Measurements from ENCODE around the gene CFAP65. TPM values are rescaled to one million over a fixed set of nuclear protein-coding genes. Genes with fewer than 3 reads are reported as not detected.

Gene CFAP65
- total and polyA plus RNA-seq, 9 of the 15 experiments (the other 6 are each of a cell fraction or from before 2014, with no cell fraction given) = not detected

- Histone ChIP-seq H3K36me3 (ENCODE audit: control insufficient read depth, insufficient read depth, low read length) (no peaks in the 10 kb centered on the region), H3K4me3 (no peak overlapping the region), H3K9me1 (ENCODE audit: control insufficient read depth, insufficient read depth, low read length) (no peaks in the 10 kb centered on the region), H3K9me3 (replicated peaks; ENCODE audit: control insufficient read depth, insufficient read depth, low read depth, low read length) (no peaks in the 10 kb centered on the region), H3K4me1 (replicated peaks in 1 of 2; ENCODE audit: control insufficient read depth in 2 of 2, insufficient read depth in 2 of 2, low read length in 2 of 2) (peaks cover 2 to 24% of the 10 kb centered on the region in 2 experiments; a peak in 3 of 5 replicates), H2AFZ (ENCODE audit: low read depth, low read length) (no peak overlapping the region), H3K79me2 (ENCODE audit: control insufficient read depth, insufficient read depth, low read length) (no peaks in the 10 kb centered on the region), H3K9ac (ENCODE audit: insufficient read depth in 1 of 2, low read depth in 2 of 2, low read length in 2 of 2) (peak overlapping the region in 1 of 2 experiments; percentile 26; a peak in 1 of 4 replicates), H3K27ac (ENCODE audit: extremely low read depth, low read depth, low read length) (no peak overlapping the region), H3K4me2 (ENCODE audit: insufficient read depth, low read length) (no peak overlapping the region), H4K20me1 (replicated peaks; ENCODE audit: control insufficient read depth, insufficient read depth, low read length) (no peaks in the 10 kb centered on the region), H3K27me3 (ENCODE audit: control insufficient read depth in 2 of 2, insufficient read depth in 2 of 2, low read length in 2 of 2) (peaks cover 0 to 36% of the 10 kb centered on the region in 2 experiments; a peak in 3 of 5 replicates)
- no peak for DNase-seq (ENCODE audit: extremely low read depth in 1 of 4, low spot score in 3 of 4)
- intact Hi-C loops (cut with micrococcal nuclease) (loop anchor here (5.0 kb wide), 1 partner anchor 64 kb away; no protein-coding TSS in a partner anchor), in situ Hi-C loops (cut with MboI) (no loop called here)
- FAIRE-seq = no peak
- TF ChIP-seq ZNF197 (CRISPR knock-in tag; IDR thresholded peaks at IDR 0.05; ENCODE audit: low read depth) = no peak
- TF ChIP-seq ZBTB33 (CRISPR knock-in tag; IDR thresholded peaks at IDR 0.05) = peak; percentile 80
- CTCF ChIA-PET (ENCODE audit: low intra/inter-chr PET ratio) = no interaction called here
- WGBS (ENCODE audit: insufficient coverage, low coverage, missing lambda C conversion rate) = 32% methylated on average over 15 of the region's 44 CpGs
- BruUV-seq (replicated peaks) = no TSS peak
- no peak for ATAC-seq
- POLR2A ChIA-PET = interaction anchor here (0.7 kb wide), 1 partner anchor 17 kb away, joined by 3 read pairs; no protein-coding TSS in a partner anchor
Observed at GRCh38 chr2:218992703-218993344, 48.5 kb downstream of the CFAP65 start.

Data from K562 (cell line).